ENCODE data around the gene STK11. TPM values are rescaled to one million over a fixed set of nuclear protein-coding genes. Genes with fewer than 3 reads are reported as not detected.

The STK11 gene
- polyA plus RNA-seq, 1 experiment: 24.6 TPM

GRCh38 chr19:1252821-1253513, 47.4 kb downstream of the STK11 start:
- Histone ChIP-seq H3K27me3 (ENCODE audit: control insufficient read depth, insufficient read depth, low read length) (no peaks in the 10 kb centered on the region), H3K27ac (ENCODE audit: low read depth, low read length) (peak overlapping the region; percentile 92), H3K9me3 (ENCODE audit: control insufficient read depth, insufficient read depth, low read length) (no peaks in the 10 kb centered on the region; the same call in 1 of the 2 replicates), H3K4me3 (ENCODE audit: low read depth, low read length) (peak overlapping the region; percentile 86)
- CTCF ChIA-PET: interaction anchor here (0.8 to 1.7 kb wide), 3 partner anchors 9 to 13 kb away, joined by 3 to 11 read pairs (median 10); no protein-coding TSS in a partner anchor
- peak; percentile 92 for DNase-seq (ENCODE audit: low read depth, low spot score)
- TF ChIP-seq CTCF (IDR thresholded peaks at IDR 0.05; ENCODE audit: low read depth, low read length): 0 out of 2 replicates have a peak, but pooled peaks have one; percentile 4
- POLR2A ChIA-PET: interaction anchor here (0.5 to 7.4 kb wide), 16 partner anchors 8 to 231 kb away, joined by 3 to 241 read pairs (median 4); partner anchors contain the start of genes ATP5F1D, CIRBP, CNN2 and FAM174C

GRCh38 chr19:1253514-1254080, 48.0 kb downstream of the STK11 start:
- DNase-seq (ENCODE audit: low read depth, low spot score): no peak
- TF ChIP-seq CTCF (IDR thresholded peaks at IDR 0.05; ENCODE audit: low read depth, low read length): no peak
- POLR2A ChIA-PET: interaction anchor here (0.5 to 7.4 kb wide), 16 partner anchors 9 to 371 kb away, joined by 3 to 241 read pairs (median 6); partner anchors contain the start of genes ATP5F1D, CIRBP, CNN2 and FAM174C
- H3K9me3 ChIP-seq (ENCODE audit: control insufficient read depth, insufficient read depth, low read length): no peaks in the 10 kb centered on the region; the same call in 1 of the 2 replicates
- H3K27ac ChIP-seq (ENCODE audit: low read depth, low read length): peak overlapping the region; percentile 92
- CTCF ChIA-PET: interaction anchor here (0.8 to 1.7 kb wide), 3 partner anchors 9 to 13 kb away, joined by 3 to 11 read pairs (median 10); no protein-coding TSS in a partner anchor
- peak overlapping the region; percentile 86 for H3K4me3 ChIP-seq (ENCODE audit: low read depth, low read length)
- H3K27me3 ChIP-seq (ENCODE audit: control insufficient read depth, insufficient read depth, low read length): no peaks in the 10 kb centered on the region

- no peak for DNase-seq (ENCODE audit: low read depth, low spot score)
- ChIA-PET CTCF (interaction anchor here (1.7 kb wide), 1 partner anchor 12 kb away, joined by 10 read pairs; no protein-coding TSS in a partner anchor), POLR2A (interaction anchor here (0.5 to 7.4 kb wide), 6 partner anchors 10 to 371 kb away, joined by 5 to 241 read pairs (median 10); partner anchors contain the start of genes ATP5F1D, CIRBP and FAM174C)
- Histone ChIP-seq H3K27ac (ENCODE audit: low read depth, low read length) (peak overlapping the region; percentile 92), H3K9me3 (ENCODE audit: control insufficient read depth, insufficient read depth, low read length) (no peaks in the 10 kb centered on the region; the same call in 1 of the 2 replicates), H3K4me3 (ENCODE audit: low read depth, low read length) (peak overlapping the region; percentile 86; the same call in 1 of the 2 replicates), H3K27me3 (ENCODE audit: control insufficient read depth, insufficient read depth, low read length) (no peaks in the 10 kb centered on the region)
- no peak for TF ChIP-seq CTCF (IDR thresholded peaks at IDR 0.05; ENCODE audit: low read depth, low read length)
Observed at GRCh38 chr19:1254081-1254527, 48.5 kb downstream of the STK11 start.

- no peak for TF ChIP-seq CTCF (IDR thresholded peaks at IDR 0.05; ENCODE audit: low read depth, low read length)
- Histone ChIP-seq H3K4me3 (ENCODE audit: low read depth, low read length) (no peak overlapping the region), H3K9me3 (ENCODE audit: control insufficient read depth, insufficient read depth, low read length) (no peaks in the 10 kb centered on the region; the same call in 1 of the 2 replicates), H3K27ac (ENCODE audit: low read depth, low read length) (peak overlapping the region; percentile 73), H3K27me3 (ENCODE audit: control insufficient read depth, insufficient read depth, low read length) (no peaks in the 10 kb centered on the region)
- ChIA-PET POLR2A (interaction anchor here (7.4 kb wide), 1 partner anchor 12 kb away, joined by 241 read pairs; the partner anchor contains the start of gene CIRBP), CTCF (interaction anchor here (2.4 to 3.1 kb wide), 2 partner anchors 10 to 12 kb away, joined by 13 to 16 read pairs; no protein-coding TSS in a partner anchor)
- no peak for DNase-seq (ENCODE audit: low read depth, low spot score)
Observed at GRCh38 chr19:1254530-1255185, 49.1 kb downstream of the STK11 start.
